ENCODE data around the gene CHRDL2.
A peak's percentile ranks its signal among the peaks of the same experiment; 100 is the strongest.

The CHRDL2 gene

GRCh38 chr11:74748211-74749126, 17.2 kb upstream of the CHRDL2 start, which contains the start of gene RNF169 (continued):
- TF ChIP-seq CREB5 (CRISPR knock-in tag; IDR thresholded peaks at IDR 0.05; ENCODE audit: low read depth) (no peak), OSR1 (CRISPR knock-in tag; IDR thresholded peaks at IDR 0.05) (no peak), ZFP3 (CRISPR knock-in tag; IDR thresholded peaks at IDR 0.05) (no peak)

GRCh38 chr11:74746868-74747267, 15.6 kb upstream of the CHRDL2 start:
- no peak for ATAC-seq
- TF ChIP-seq ZC3H10 (CRISPR knock-in tag; IDR thresholded peaks at IDR 0.05) (no peak), ESRRG (CRISPR knock-in tag; IDR thresholded peaks at IDR 0.05) (no peak), TSHZ2 (CRISPR knock-in tag; IDR thresholded peaks at IDR 0.05) (0 out of 2 replicates have a peak, but pooled peaks have one; percentile 24)

GRCh38 chr11:74744277-74744676, 13.1 kb upstream of the CHRDL2 start:
- ATAC-seq = no peak
- TF ChIP-seq ISL1 (CRISPR knock-in tag; IDR thresholded peaks at IDR 0.05) (no peak), ZFP3 (CRISPR knock-in tag; IDR thresholded peaks at IDR 0.05) (no peak), OSR1 (CRISPR knock-in tag; IDR thresholded peaks at IDR 0.05) (no peak), ZNF565 (CRISPR knock-in tag; conservative IDR thresholded peaks at IDR 0.05; ENCODE audit: low read depth) (no peak), PPARA (CRISPR knock-in tag; IDR thresholded peaks at IDR 0.05; ENCODE audit: borderline replicate concordance) (no peak), CSRNP3 (CRISPR knock-in tag; IDR thresholded peaks at IDR 0.05) (no peak), ARNTL (CRISPR knock-in tag; IDR thresholded peaks at IDR 0.05; ENCODE audit: borderline replicate concordance, low read depth) (no peak), POU6F1 (CRISPR knock-in tag; IDR thresholded peaks at IDR 0.05; ENCODE audit: borderline replicate concordance, low read depth) (no peak), CREB5 (CRISPR knock-in tag; IDR thresholded peaks at IDR 0.05; ENCODE audit: low read depth) (no peak), BACH2 (CRISPR knock-in tag; IDR thresholded peaks at IDR 0.05; ENCODE audit: borderline replicate concordance) (no peak)

GRCh38 chr11:74743640-74744039, 12.4 kb upstream of the CHRDL2 start:
- TF ChIP-seq TCF4 (CRISPR knock-in tag; IDR thresholded peaks at IDR 0.05; ENCODE audit: borderline replicate concordance) (no peak), ZNF565 (CRISPR knock-in tag; conservative IDR thresholded peaks at IDR 0.05; ENCODE audit: low read depth) (no peak), PPARA (CRISPR knock-in tag; IDR thresholded peaks at IDR 0.05; ENCODE audit: borderline replicate concordance) (no peak), TOX (CRISPR knock-in tag; IDR thresholded peaks at IDR 0.05; ENCODE audit: borderline replicate concordance) (no peak), PATZ1 (CRISPR knock-in tag; IDR thresholded peaks at IDR 0.05; ENCODE audit: borderline replicate concordance) (no peak), OSR1 (CRISPR knock-in tag; IDR thresholded peaks at IDR 0.05) (no peak), ZFP30 (CRISPR knock-in tag; IDR thresholded peaks at IDR 0.05) (no peak), ISL1 (CRISPR knock-in tag; IDR thresholded peaks at IDR 0.05) (no peak), ZC3H10 (CRISPR knock-in tag; IDR thresholded peaks at IDR 0.05) (no peak), ESRRG (CRISPR knock-in tag; IDR thresholded peaks at IDR 0.05) (no peak), ZNF70 (CRISPR knock-in tag; IDR thresholded peaks at IDR 0.05) (no peak), ARNTL (CRISPR knock-in tag; IDR thresholded peaks at IDR 0.05; ENCODE audit: borderline replicate concordance, low read depth) (no peak), RARB (CRISPR knock-in tag; IDR thresholded peaks at IDR 0.05) (no peak), GLIS3 (CRISPR knock-in tag; IDR thresholded peaks at IDR 0.05) (no peak), BACH2 (CRISPR knock-in tag; IDR thresholded peaks at IDR 0.05; ENCODE audit: borderline replicate concordance) (no peak)

More at GRCh38 chr11:74743640-74744039, 12.4 kb upstream of the CHRDL2 start:
- ATAC-seq = no peak

All from SK-N-SH treated with all-trans-retinoic acid at 6 μM for 48 hours (cell line).